ENCODE results near the gene TMEM156. TPM values are rescaled to one million over a fixed set of nuclear protein-coding genes. Genes with fewer than 3 reads are reported as not detected.

TMEM156 gene
- total and polyA plus RNA-seq, 2 of the 4 experiments (the other 2 are of a cell fraction) = 0.53 to 0.54 TPM

GRCh38 chr4:38949411-38950051 lies 82.7 kb downstream of the TMEM156 start:
- Histone ChIP-seq H2AFZ (replicated peaks; ENCODE audit: low read length, poor library complexity) (no peak overlapping the region), H3K9me3 (ENCODE audit: control insufficient read depth, insufficient read depth, low read length) (no peaks in the 10 kb centered on the region), H3K4me3 (ENCODE audit: insufficient read depth, low read depth, low read length) (no peak overlapping the region), H4K20me1 (ENCODE audit: insufficient read depth, low read length) (no peaks in the 10 kb centered on the region), H4K5ac (ENCODE audit: low read depth, low read length) (peak overlapping the region; percentile 79), H2BK15ac (ENCODE audit: low read depth, low read length) (peak overlapping the region; percentile 96), H2AK5ac (ENCODE audit: low read depth, low read length) (peak overlapping the region; percentile 97), H3K4me1 (ENCODE audit: control insufficient read depth, insufficient read depth, low read length) (peaks cover 20% of the 10 kb centered on the region), H3K27ac (ENCODE audit: insufficient read depth, low read length) (peak overlapping the region; percentile 87), H4K91ac (ENCODE audit: insufficient read depth, low read depth, low read length) (peak overlapping the region; percentile 96), H3K4ac (ENCODE audit: low read depth, low read length) (peak overlapping the region; percentile 94), H3K27me3 (ENCODE audit: control insufficient read depth, insufficient read depth, low read length) (no peaks in the 10 kb centered on the region), H3K56ac (ENCODE audit: extremely low read depth, insufficient read depth, low read length) (peak overlapping the region; percentile 80), H3K23ac (ENCODE audit: low read depth, low read length) (peak overlapping the region; percentile 63), H3K14ac (replicated peaks; ENCODE audit: low read depth, low read length) (peak overlapping the region; percentile 92), H3K9me1 (ENCODE audit: insufficient read depth, low read length) (peaks cover 7% of the 10 kb centered on the region), H3K79me1 (ENCODE audit: low read depth in 1 of 2, low read length in 2 of 2) (peaks cover 0 to 20% of the 10 kb centered on the region in 2 experiments; a peak in 2 of 4 replicates), H4K8ac (ENCODE audit: low read depth in 2 of 2, low read length in 2 of 2) (peak overlapping the region; percentile 91), H3K4me2 (ENCODE audit: low read depth, low read length) (no peak overlapping the region; the same call in 1 of the 2 replicates), H2AK9ac (replicated peaks; ENCODE audit: low read depth, low read length, poor library complexity) (peak overlapping the region; percentile 20), H2BK20ac (ENCODE audit: low read depth, low read length) (peak overlapping the region; percentile 90), H2BK5ac (ENCODE audit: low read depth, low read length, poor library complexity, severe bottlenecking) (peak overlapping the region; percentile 89), H3K36me3 (ENCODE audit: control insufficient read depth, insufficient read depth, low read length) (peaks cover 6% of the 10 kb centered on the region), H3K18ac (ENCODE audit: low read depth, low read length) (peak overlapping the region; percentile 82), H3K9ac (ENCODE audit: low read depth, low read length) (peak overlapping the region; percentile 19; the same call in 1 of the 2 replicates), H2BK120ac (ENCODE audit: low read depth, low read length) (peak overlapping the region; percentile 97)
- BruUV-seq (replicated peaks) = no TSS peak
- TF ChIP-seq BHLHE40 (IDR thresholded peaks at IDR 0.05; ENCODE audit: low read depth, low read length) (no peak), MXI1 (IDR thresholded peaks at IDR 0.05; ENCODE audit: borderline replicate concordance, low read depth, low read length) (no peak), CHD1 (IDR thresholded peaks at IDR 0.05; ENCODE audit: low read depth, low read length) (no peak), RFX5 (IDR thresholded peaks at IDR 0.05; ENCODE audit: low read depth, low read length) (no peak), FOS (IDR thresholded peaks at IDR 0.05; ENCODE audit: low read depth, low read length) (no peak), USF2 (IDR thresholded peaks at IDR 0.05; ENCODE audit: low read depth, low read length) (no peak), RCOR1 (IDR thresholded peaks at IDR 0.05; ENCODE audit: insufficient replicate concordance, low read length) (no peak), NFE2L2 (IDR thresholded peaks at IDR 0.05; ENCODE audit: low read depth, low read length) (no peak)
- TF ChIP-seq, protein P1, sequence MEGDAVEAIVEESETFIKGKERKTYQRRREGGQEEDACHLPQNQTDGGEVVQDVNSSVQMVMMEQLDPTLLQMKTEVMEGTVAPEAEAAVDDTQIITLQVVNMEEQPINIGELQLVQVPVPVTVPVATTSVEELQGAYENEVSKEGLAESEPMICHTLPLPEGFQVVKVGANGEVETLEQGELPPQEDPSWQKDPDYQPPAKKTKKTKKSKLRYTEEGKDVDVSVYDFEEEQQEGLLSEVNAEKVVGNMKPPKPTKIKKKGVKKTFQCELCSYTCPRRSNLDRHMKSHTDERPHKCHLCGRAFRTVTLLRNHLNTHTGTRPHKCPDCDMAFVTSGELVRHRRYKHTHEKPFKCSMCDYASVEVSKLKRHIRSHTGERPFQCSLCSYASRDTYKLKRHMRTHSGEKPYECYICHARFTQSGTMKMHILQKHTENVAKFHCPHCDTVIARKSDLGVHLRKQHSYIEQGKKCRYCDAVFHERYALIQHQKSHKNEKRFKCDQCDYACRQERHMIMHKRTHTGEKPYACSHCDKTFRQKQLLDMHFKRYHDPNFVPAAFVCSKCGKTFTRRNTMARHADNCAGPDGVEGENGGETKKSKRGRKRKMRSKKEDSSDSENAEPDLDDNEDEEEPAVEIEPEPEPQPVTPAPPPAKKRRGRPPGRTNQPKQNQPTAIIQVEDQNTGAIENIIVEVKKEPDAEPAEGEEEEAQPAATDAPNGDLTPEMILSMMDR (conservative IDR thresholded peaks at IDR 0.05; ENCODE audit: low read depth, low read length) = no peak
- POLR2A ChIA-PET (ENCODE audit: unreplicated experiment) = interaction anchor here (0.6 to 1.4 kb wide), 2 partner anchors 32 to 96 kb away, joined by 4 read pairs; no protein-coding TSS in a partner anchor
- ATAC-seq (ENCODE audit: low read depth) (no peak), DNase-seq (peak; percentile 70)
- CTCF ChIA-PET = interaction anchor here (0.6 kb wide), 1 partner anchor 175 kb away, joined by 4 read pairs; no protein-coding TSS in a partner anchor
- dilution Hi-C loops (cut with HindIII; ENCODE audit: low sequenced_read_pairs, unreplicated experiment) (no loop called here), intact Hi-C loops (cut with micrococcal nuclease) (loop anchor here (2.0 kb wide), 1 partner anchor 185 kb away; no protein-coding TSS in a partner anchor), in situ Hi-C loops (cut with MboI; ENCODE audit: low sequenced_read_pairs) (loop anchor here (5.0 kb wide), 1 partner anchor 88 kb away; no protein-coding TSS in a partner anchor)
- no CpG with 5 or more reads among the region's 5 CpGs for WGBS, 2 experiments (ENCODE audit: extremely low coverage in 2 of 2, insufficient read length in 1 of 2)

All from IMR-90 (cell line).